ENCODE results near the gene CKB.

DNA sequence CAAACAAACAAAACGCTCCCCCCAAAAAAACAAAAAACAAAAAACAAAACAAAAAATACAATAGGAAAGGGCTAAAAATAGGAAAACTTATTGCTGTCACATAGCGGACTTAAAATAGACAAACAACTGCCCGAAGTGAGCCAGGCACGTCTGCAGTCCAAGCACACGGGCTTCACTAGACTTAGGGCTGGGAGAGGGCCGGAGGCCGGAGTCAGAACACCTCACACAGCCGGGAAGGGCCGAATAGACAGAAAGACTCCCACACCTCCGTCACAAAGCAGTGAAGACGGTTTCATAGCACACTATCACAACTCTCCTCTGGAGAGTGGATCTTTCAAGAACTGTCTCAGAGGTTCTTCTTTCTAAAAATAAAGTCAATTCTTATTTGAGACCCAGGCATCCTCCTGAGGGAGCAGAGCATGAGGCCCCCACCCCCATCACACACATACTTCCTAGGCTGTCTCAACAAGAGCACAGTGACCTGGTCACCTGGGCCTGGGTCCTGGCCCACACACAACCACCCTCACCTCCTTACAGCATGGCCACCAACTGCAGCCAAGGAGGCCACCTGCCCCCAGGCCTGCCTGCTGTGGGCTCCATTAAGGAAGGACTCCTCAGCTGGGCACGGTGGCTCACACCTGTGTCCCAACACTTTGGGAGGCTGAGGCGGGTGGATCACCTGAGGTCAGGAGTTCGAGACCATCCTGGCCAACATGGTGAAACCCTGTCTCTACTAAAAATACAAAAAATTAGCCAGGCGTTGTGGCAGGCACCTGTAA is 33.1 kb upstream of the CKB start:
- TF ChIP-seq ZNF197 (CRISPR knock-in tag; IDR thresholded peaks at IDR 0.05; ENCODE audit: low read depth) (no peak), BRCA1 (IDR thresholded peaks at IDR 0.05) (no peak), BRCA1 (CRISPR knock-in tag; IDR thresholded peaks at IDR 0.05) (no peak), POLR2A (conservative IDR thresholded peaks at IDR 0.05) (no peak; the same call in 1 of the 2 replicates)
